K562 (cell line): ENCODE measurements around the gene ITGB6.

Experiments used
- CTCF ChIP-seq, 3 experiments: IDR thresholded peaks in 2 of 3; conservative IDR thresholded peaks in 1 of 3; 2 replicates each; pipeline ENCODE4 v1.5.1; 2011 to 2012; ENCODE audit warnings: low read length in 3 of 3, mild to moderate bottlenecking in 3 of 3, control low read depth in 2 of 3, improper control_type of control experiment in 1 of 3, inconsistent platforms in 1 of 3, low read depth in 1 of 3, mixed read lengths in 1 of 3, moderate library complexity in 1 of 3; ENCODE audit not compliant: insufficient read depth in 2 of 3
- MAFF ChIP-seq: IDR thresholded peaks from 2 replicates; pipeline ENCODE4 v1.6.1; 2012; ENCODE audit warnings: low read length, improper control_type of control experiment
- TFAM ChIP-seq: fragments of 250-450 bp; sonication (Bioruptor Pico); conservative IDR thresholded peaks from 2 replicates; pipeline ENCODE4 v1.5.0; 2021; ENCODE audit warnings: mild to moderate bottlenecking, moderate library complexity
- TF ChIP-seq, protein P1 (sequence below): sonication (generic); formaldehyde crosslinking; IDR thresholded peaks from 2 replicates; pipeline ENCODE4 v1.8.0; 2022; ENCODE audit warnings: missing genetic modification reagents, mild to moderate bottlenecking, moderate library complexity, borderline replicate concordance
- TF ChIP-seq, protein P2 (sequence below), 2 experiments: fragments of 450-650 bp; formaldehyde crosslinking in 1 of 2; IDR thresholded peaks; 2 replicates each; pipeline versions ENCODE4 v1.4.0 to v1.6.1; 2014 to 2020; ENCODE audit warnings: mild to moderate bottlenecking in 2 of 2, borderline replicate concordance in 1 of 2, low read depth in 1 of 2
- TF ChIP-seq, protein P3 (sequence below): fragments of 450-650 bp; conservative IDR thresholded peaks from 2 replicates; pipeline ENCODE4 v1.6.1; 2016; ENCODE audit warnings: missing genetic modification characterization, low read depth, mild to moderate bottlenecking, missing compliant biosample characterization, moderate library complexity

DNA sequence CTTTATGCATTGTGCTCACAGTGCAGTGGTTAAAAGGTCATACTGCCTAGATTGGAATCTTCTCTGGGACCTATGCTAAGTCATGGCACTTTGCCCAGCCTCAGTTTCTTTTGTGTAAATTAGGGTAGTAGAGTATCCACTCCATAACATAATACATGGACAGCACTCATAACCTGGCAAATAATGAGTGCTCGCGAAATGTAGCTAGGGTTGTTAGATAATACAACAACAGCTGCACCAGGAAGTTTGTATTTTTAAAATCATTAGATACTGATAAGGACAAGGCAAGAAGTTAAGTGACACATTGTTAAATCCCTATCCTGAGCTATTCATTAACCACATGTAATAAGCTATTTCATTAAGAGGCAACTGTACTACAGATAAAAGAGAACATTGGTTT lies 123.8 kb downstream of the ITGB6 start:
- TF ChIP-seq MAFF (no peak), CTCF (IDR thresholded peaks at IDR 0.05 in 2 of 3, conservative IDR thresholded peaks at IDR 0.05 in 1 of 3; ENCODE audit: insufficient read depth in 2 of 3, low read depth in 1 of 3, low read length in 3 of 3) (no peak), TFAM (CRISPR knock-in tag) (no peak)
- TF ChIP-seq, protein P1, sequence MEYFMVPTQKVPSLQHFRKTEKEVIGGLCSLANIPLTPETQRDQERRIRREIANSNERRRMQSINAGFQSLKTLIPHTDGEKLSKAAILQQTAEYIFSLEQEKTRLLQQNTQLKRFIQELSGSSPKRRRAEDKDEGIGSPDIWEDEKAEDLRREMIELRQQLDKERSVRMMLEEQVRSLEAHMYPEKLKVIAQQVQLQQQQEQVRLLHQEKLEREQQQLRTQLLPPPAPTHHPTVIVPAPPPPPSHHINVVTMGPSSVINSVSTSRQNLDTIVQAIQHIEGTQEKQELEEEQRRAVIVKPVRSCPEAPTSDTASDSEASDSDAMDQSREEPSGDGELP (CRISPR knock-in tag): no peak
- TF ChIP-seq, protein P2, sequence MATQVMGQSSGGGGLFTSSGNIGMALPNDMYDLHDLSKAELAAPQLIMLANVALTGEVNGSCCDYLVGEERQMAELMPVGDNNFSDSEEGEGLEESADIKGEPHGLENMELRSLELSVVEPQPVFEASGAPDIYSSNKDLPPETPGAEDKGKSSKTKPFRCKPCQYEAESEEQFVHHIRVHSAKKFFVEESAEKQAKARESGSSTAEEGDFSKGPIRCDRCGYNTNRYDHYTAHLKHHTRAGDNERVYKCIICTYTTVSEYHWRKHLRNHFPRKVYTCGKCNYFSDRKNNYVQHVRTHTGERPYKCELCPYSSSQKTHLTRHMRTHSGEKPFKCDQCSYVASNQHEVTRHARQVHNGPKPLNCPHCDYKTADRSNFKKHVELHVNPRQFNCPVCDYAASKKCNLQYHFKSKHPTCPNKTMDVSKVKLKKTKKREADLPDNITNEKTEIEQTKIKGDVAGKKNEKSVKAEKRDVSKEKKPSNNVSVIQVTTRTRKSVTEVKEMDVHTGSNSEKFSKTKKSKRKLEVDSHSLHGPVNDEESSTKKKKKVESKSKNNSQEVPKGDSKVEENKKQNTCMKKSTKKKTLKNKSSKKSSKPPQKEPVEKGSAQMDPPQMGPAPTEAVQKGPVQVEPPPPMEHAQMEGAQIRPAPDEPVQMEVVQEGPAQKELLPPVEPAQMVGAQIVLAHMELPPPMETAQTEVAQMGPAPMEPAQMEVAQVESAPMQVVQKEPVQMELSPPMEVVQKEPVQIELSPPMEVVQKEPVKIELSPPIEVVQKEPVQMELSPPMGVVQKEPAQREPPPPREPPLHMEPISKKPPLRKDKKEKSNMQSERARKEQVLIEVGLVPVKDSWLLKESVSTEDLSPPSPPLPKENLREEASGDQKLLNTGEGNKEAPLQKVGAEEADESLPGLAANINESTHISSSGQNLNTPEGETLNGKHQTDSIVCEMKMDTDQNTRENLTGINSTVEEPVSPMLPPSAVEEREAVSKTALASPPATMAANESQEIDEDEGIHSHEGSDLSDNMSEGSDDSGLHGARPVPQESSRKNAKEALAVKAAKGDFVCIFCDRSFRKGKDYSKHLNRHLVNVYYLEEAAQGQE (IDR thresholded peaks at IDR 0.05; ENCODE audit: borderline replicate concordance): no peak
- TF ChIP-seq, protein P2 (CRISPR knock-in tag; IDR thresholded peaks at IDR 0.05; ENCODE audit: low read depth): no peak
- TF ChIP-seq, protein P3, sequence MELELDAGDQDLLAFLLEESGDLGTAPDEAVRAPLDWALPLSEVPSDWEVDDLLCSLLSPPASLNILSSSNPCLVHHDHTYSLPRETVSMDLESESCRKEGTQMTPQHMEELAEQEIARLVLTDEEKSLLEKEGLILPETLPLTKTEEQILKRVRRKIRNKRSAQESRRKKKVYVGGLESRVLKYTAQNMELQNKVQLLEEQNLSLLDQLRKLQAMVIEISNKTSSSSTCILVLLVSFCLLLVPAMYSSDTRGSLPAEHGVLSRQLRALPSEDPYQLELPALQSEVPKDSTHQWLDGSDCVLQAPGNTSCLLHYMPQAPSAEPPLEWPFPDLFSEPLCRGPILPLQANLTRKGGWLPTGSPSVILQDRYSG (tag): no peak
